ENCODE data around the gene KIF1B.
A peak's percentile ranks its signal among the peaks of the same experiment; 100 is the strongest.

KIF1B gene

GRCh38 chr1:10173582-10173981 lies 36.8 kb upstream of the KIF1B start:
- Histone ChIP-seq H3K79me1 (ENCODE audit: low read depth, low read length) (no peaks in the 10 kb centered on the region), H3K27ac (replicated peaks; ENCODE audit: low read length) (no peak overlapping the region), H2BK15ac (ENCODE audit: low read length) (no peak overlapping the region), H2BK12ac (ENCODE audit: low read length) (no peak overlapping the region), H3K27me3 (ENCODE audit: control insufficient read depth in 3 of 3, insufficient read depth in 3 of 3, low read depth in 1 of 3, low read length in 3 of 3) (no peaks in the 10 kb centered on the region), H3K9ac (ENCODE audit: low read depth, low read length, poor library complexity) (no peak overlapping the region), H3K36me3 (replicated peaks in 1 of 2; ENCODE audit: control insufficient read depth in 2 of 2, insufficient read depth in 2 of 2, low read length in 2 of 2) (peaks cover 17 to 54% of the 10 kb centered on the region in 2 donors), H3K14ac (ENCODE audit: low read length) (no peak overlapping the region), H3K4me1 (ENCODE audit: control insufficient read depth in 2 of 2, insufficient read depth in 1 of 2, low read depth in 1 of 2, low read length in 2 of 2) (peaks cover 2 to 23% of the 10 kb centered on the region in 2 donors), H3K18ac (ENCODE audit: low read length) (no peak overlapping the region), H2BK120ac (ENCODE audit: low read depth, low read length) (no peak overlapping the region), H2AK5ac (ENCODE audit: low read depth, low read length) (no peak overlapping the region), H2BK5ac (ENCODE audit: low read length) (no peak overlapping the region), H3K23ac (ENCODE audit: low read depth, low read length, poor library complexity) (no peak overlapping the region), H3K9me3 (replicated peaks in 1 of 2; ENCODE audit: control insufficient read depth in 2 of 2, insufficient read depth in 1 of 2, low read depth in 1 of 2, low read length in 2 of 2) (peaks cover 2 to 9% of the 10 kb centered on the region in 2 donors), H3K4me2 (ENCODE audit: insufficient read depth, low read length, poor library complexity, severe bottlenecking) (no peak overlapping the region), H3K4me3 (ENCODE audit: low read length in 2 of 2) (no peak overlapping the region), H2AFZ (ENCODE audit: low read length) (no peak overlapping the region), H3K4ac (ENCODE audit: low read length) (no peak overlapping the region), H4K91ac (ENCODE audit: low read depth, low read length, poor library complexity) (no peak overlapping the region), H4K8ac (ENCODE audit: low read depth, low read length) (no peak overlapping the region)
- no peak for DNase-seq (ENCODE audit: low spot score)
- WGBS, 2 donors (ENCODE audit: extremely low coverage in 2 of 2, insufficient read length in 2 of 2, insufficient replicate concordance in 1 of 2), result no CpG with 5 or more reads among the region's 10 CpGs

- Histone ChIP-seq H3K9me3 (replicated peaks in 1 of 2; ENCODE audit: control insufficient read depth in 2 of 2, insufficient read depth in 1 of 2, low read depth in 1 of 2, low read length in 2 of 2) (peaks cover 2 to 9% of the 10 kb centered on the region in 2 donors), H3K27ac (replicated peaks; ENCODE audit: low read length) (no peak overlapping the region), H4K8ac (ENCODE audit: low read depth, low read length) (no peak overlapping the region), H3K27me3 (ENCODE audit: control insufficient read depth in 3 of 3, insufficient read depth in 3 of 3, low read depth in 1 of 3, low read length in 3 of 3) (no peaks in the 10 kb centered on the region), H2BK15ac (ENCODE audit: low read length) (no peak overlapping the region), H2AFZ (ENCODE audit: low read length) (peak overlapping the region; percentile 46), H3K9ac (ENCODE audit: low read depth, low read length, poor library complexity) (no peak overlapping the region), H2BK120ac (ENCODE audit: low read depth, low read length) (no peak overlapping the region), H4K91ac (ENCODE audit: low read depth, low read length, poor library complexity) (no peak overlapping the region), H3K18ac (ENCODE audit: low read length) (no peak overlapping the region), H2BK5ac (ENCODE audit: low read length) (no peak overlapping the region), H3K23ac (ENCODE audit: low read depth, low read length, poor library complexity) (no peak overlapping the region), H3K79me1 (ENCODE audit: low read depth, low read length) (no peaks in the 10 kb centered on the region), H3K4me1 (ENCODE audit: control insufficient read depth in 2 of 2, insufficient read depth in 1 of 2, low read depth in 1 of 2, low read length in 2 of 2) (peaks cover 17 to 35% of the 10 kb centered on the region in 2 donors), H3K14ac (ENCODE audit: low read length) (no peak overlapping the region), H3K4ac (ENCODE audit: low read length) (no peak overlapping the region), H3K36me3 (replicated peaks in 1 of 2; ENCODE audit: control insufficient read depth in 2 of 2, insufficient read depth in 2 of 2, low read length in 2 of 2) (peaks cover 7 to 19% of the 10 kb centered on the region in 2 donors), H3K4me3 (ENCODE audit: low read length in 2 of 2) (no peak overlapping the region), H3K4me2 (ENCODE audit: insufficient read depth, low read length, poor library complexity, severe bottlenecking) (no peak overlapping the region), H2BK12ac (ENCODE audit: low read length) (no peak overlapping the region), H2AK5ac (ENCODE audit: low read depth, low read length) (no peak overlapping the region)
- DNase-seq (ENCODE audit: low spot score), result no peak
- no CpG with 5 or more reads among the region's 5 CpGs for WGBS, 2 donors (ENCODE audit: extremely low coverage in 2 of 2, insufficient read length in 2 of 2, insufficient replicate concordance in 1 of 2)
Measured at GRCh38 chr1:10177876-10178275, 32.5 kb upstream of the KIF1B start.

- Histone ChIP-seq H3K9ac (ENCODE audit: low read depth, low read length, poor library complexity) (no peak overlapping the region), H4K91ac (ENCODE audit: low read depth, low read length, poor library complexity) (peak overlapping the region; percentile 60), H4K8ac (ENCODE audit: low read depth, low read length) (no peak overlapping the region), H2BK5ac (ENCODE audit: low read length) (peak overlapping the region; percentile 40), H3K4ac (ENCODE audit: low read length) (no peak overlapping the region), H2BK12ac (ENCODE audit: low read length) (no peak overlapping the region), H2BK120ac (ENCODE audit: low read depth, low read length) (no peak overlapping the region), H3K4me3 (ENCODE audit: low read length in 2 of 2) (peak overlapping the region in 1 of 2 donors; percentile 41), H3K4me1 (ENCODE audit: control insufficient read depth in 2 of 2, insufficient read depth in 1 of 2, low read depth in 1 of 2, low read length in 2 of 2) (peaks cover 17 to 35% of the 10 kb centered on the region in 2 donors), H3K23ac (ENCODE audit: low read depth, low read length, poor library complexity) (no peak overlapping the region), H3K9me3 (replicated peaks in 1 of 2; ENCODE audit: control insufficient read depth in 2 of 2, insufficient read depth in 1 of 2, low read depth in 1 of 2, low read length in 2 of 2) (peaks cover 2 to 9% of the 10 kb centered on the region in 2 donors), H2AK5ac (ENCODE audit: low read depth, low read length) (peak overlapping the region; percentile 71), H3K14ac (ENCODE audit: low read length) (no peak overlapping the region), H3K18ac (ENCODE audit: low read length) (peak overlapping the region; percentile 95), H3K4me2 (ENCODE audit: insufficient read depth, low read length, poor library complexity, severe bottlenecking) (peak overlapping the region; percentile 68), H3K27me3 (ENCODE audit: control insufficient read depth in 3 of 3, insufficient read depth in 3 of 3, low read depth in 1 of 3, low read length in 3 of 3) (no peaks in the 10 kb centered on the region), H3K79me1 (ENCODE audit: low read depth, low read length) (no peaks in the 10 kb centered on the region), H2BK15ac (ENCODE audit: low read length) (peak overlapping the region; percentile 89), H2AFZ (ENCODE audit: low read length) (peak overlapping the region; percentile 60), H3K36me3 (replicated peaks in 1 of 2; ENCODE audit: control insufficient read depth in 2 of 2, insufficient read depth in 2 of 2, low read length in 2 of 2) (peaks cover 2 to 12% of the 10 kb centered on the region in 2 donors), H3K27ac (replicated peaks; ENCODE audit: low read length) (peak overlapping the region; percentile 92)
- WGBS, 2 donors (ENCODE audit: extremely low coverage in 2 of 2, insufficient read length in 2 of 2, insufficient replicate concordance in 1 of 2), result no CpG with 5 or more reads among the region's 22 CpGs
- DNase-seq (ENCODE audit: low spot score), result peak; percentile 60
Measured at GRCh38 chr1:10178597-10179405, 31.6 kb upstream of the KIF1B start.

- H3K4me2 ChIP-seq (ENCODE audit: insufficient read depth, low read length, poor library complexity, severe bottlenecking), result peak overlapping the region; percentile 68
- H3K79me1 ChIP-seq (ENCODE audit: low read depth, low read length), result no peaks in the 10 kb centered on the region
- peak overlapping the region; percentile 47 for H2BK12ac ChIP-seq (ENCODE audit: low read length)
- H3K4me1 ChIP-seq (ENCODE audit: control insufficient read depth in 2 of 2, insufficient read depth in 1 of 2, low read depth in 1 of 2, low read length in 2 of 2), result peaks cover 17 to 35% of the 10 kb centered on the region in 2 donors
- peak overlapping the region in 1 of 2 donors; percentile 41 for H3K4me3 ChIP-seq (ENCODE audit: low read length in 2 of 2)
- H2AK5ac ChIP-seq (ENCODE audit: low read depth, low read length), result peak overlapping the region; percentile 71
- H3K18ac ChIP-seq (ENCODE audit: low read length), result peak overlapping the region; percentile 95
- no peak overlapping the region for H2BK120ac ChIP-seq (ENCODE audit: low read depth, low read length)
- H2AFZ ChIP-seq (ENCODE audit: low read length), result peak overlapping the region; percentile 60
- H3K4ac ChIP-seq (ENCODE audit: low read length), result no peak overlapping the region
- H3K27me3 ChIP-seq (ENCODE audit: control insufficient read depth in 3 of 3, insufficient read depth in 3 of 3, low read depth in 1 of 3, low read length in 3 of 3), result no peaks in the 10 kb centered on the region
- peak overlapping the region; percentile 7 for H3K9ac ChIP-seq (ENCODE audit: low read depth, low read length, poor library complexity)
- no peak overlapping the region for H4K8ac ChIP-seq (ENCODE audit: low read depth, low read length)
- H4K91ac ChIP-seq (ENCODE audit: low read depth, low read length, poor library complexity), result peak overlapping the region; percentile 60
- H3K27ac ChIP-seq (replicated peaks; ENCODE audit: low read length), result peak overlapping the region; percentile 92
- peaks cover 2 to 9% of the 10 kb centered on the region in 2 donors for H3K9me3 ChIP-seq (replicated peaks in 1 of 2; ENCODE audit: control insufficient read depth in 2 of 2, insufficient read depth in 1 of 2, low read depth in 1 of 2, low read length in 2 of 2)
- no CpG with 5 or more reads among the region's 23 CpGs for WGBS, 2 donors (ENCODE audit: extremely low coverage in 2 of 2, insufficient read length in 2 of 2, insufficient replicate concordance in 1 of 2)
- peak overlapping the region; percentile 37 for H3K23ac ChIP-seq (ENCODE audit: low read depth, low read length, poor library complexity)
- H3K36me3 ChIP-seq (replicated peaks in 1 of 2; ENCODE audit: control insufficient read depth in 2 of 2, insufficient read depth in 2 of 2, low read length in 2 of 2), result peaks cover 2 to 10% of the 10 kb centered on the region in 2 donors
- peak overlapping the region; percentile 89 for H2BK15ac ChIP-seq (ENCODE audit: low read length)
- peak overlapping the region; percentile 9 for H3K14ac ChIP-seq (ENCODE audit: low read length)
- H2BK5ac ChIP-seq (ENCODE audit: low read length), result peak overlapping the region; percentile 40
- peak; percentile 55 for DNase-seq (ENCODE audit: low spot score)
Measured at GRCh38 chr1:10179406-10180091, 30.8 kb upstream of the KIF1B start.

Measured in neuronal stem cell (in vitro differentiated cells).